ENCODE data around the gene OR13D1.

- TF ChIP-seq CTCF (IDR thresholded peaks at IDR 0.05), result no peak
- TF ChIP-seq POLR2AphosphoS5 (IDR thresholded peaks at IDR 0.05), result no peak
- no peak for TF ChIP-seq EP300 (IDR thresholded peaks at IDR 0.05)
These were observed at the start of gene OR13D1 for GRCh38 chr9:104694218-104694617.

Measured in sigmoid colon (tissue), 4 donors.